IPS-20b (cell line): ENCODE measurements around the gene COL6A2.

Experiments
- H3K27ac ChIP-seq: one replicate; pipeline ENCODE4 v1.5.1; 2013; ENCODE audit warnings: low read length
- H3K27me3 ChIP-seq: 2 replicates; pipeline ENCODE4 v1.6.1; 2013; ENCODE audit warnings: mild to moderate bottlenecking, low read length, inconsistent platforms; ENCODE audit not compliant: insufficient read depth
- H3K36me3 ChIP-seq: 2 replicates; pipeline ENCODE4 v1.6.1; 2013; ENCODE audit warnings: low read depth, mild to moderate bottlenecking, inconsistent platforms, low read length, moderate library complexity; ENCODE audit not compliant: insufficient read depth
- H3K4me1 ChIP-seq: 2 replicates; pipeline ENCODE4 v1.6.1; 2013; ENCODE audit warnings: mild to moderate bottlenecking, control low read depth, inconsistent platforms, low read length, moderate library complexity; ENCODE audit not compliant: insufficient read depth
- H3K4me3 ChIP-seq: 2 replicates; pipeline ENCODE4 v1.5.1; 2013; ENCODE audit warnings: mild to moderate bottlenecking, low read length, inconsistent platforms
- H3K9ac ChIP-seq: 2 replicates; pipeline ENCODE4 v1.6.1; 2013; ENCODE audit warnings: low read depth, mild to moderate bottlenecking, inconsistent platforms, low read length, moderate library complexity
- H3K9me3 ChIP-seq: 2 replicates; pipeline ENCODE4 v1.6.1; 2013; ENCODE audit warnings: mild to moderate bottlenecking, low read depth, low read length, inconsistent platforms; ENCODE audit not compliant: insufficient read depth

The COL6A2 gene

DNA sequence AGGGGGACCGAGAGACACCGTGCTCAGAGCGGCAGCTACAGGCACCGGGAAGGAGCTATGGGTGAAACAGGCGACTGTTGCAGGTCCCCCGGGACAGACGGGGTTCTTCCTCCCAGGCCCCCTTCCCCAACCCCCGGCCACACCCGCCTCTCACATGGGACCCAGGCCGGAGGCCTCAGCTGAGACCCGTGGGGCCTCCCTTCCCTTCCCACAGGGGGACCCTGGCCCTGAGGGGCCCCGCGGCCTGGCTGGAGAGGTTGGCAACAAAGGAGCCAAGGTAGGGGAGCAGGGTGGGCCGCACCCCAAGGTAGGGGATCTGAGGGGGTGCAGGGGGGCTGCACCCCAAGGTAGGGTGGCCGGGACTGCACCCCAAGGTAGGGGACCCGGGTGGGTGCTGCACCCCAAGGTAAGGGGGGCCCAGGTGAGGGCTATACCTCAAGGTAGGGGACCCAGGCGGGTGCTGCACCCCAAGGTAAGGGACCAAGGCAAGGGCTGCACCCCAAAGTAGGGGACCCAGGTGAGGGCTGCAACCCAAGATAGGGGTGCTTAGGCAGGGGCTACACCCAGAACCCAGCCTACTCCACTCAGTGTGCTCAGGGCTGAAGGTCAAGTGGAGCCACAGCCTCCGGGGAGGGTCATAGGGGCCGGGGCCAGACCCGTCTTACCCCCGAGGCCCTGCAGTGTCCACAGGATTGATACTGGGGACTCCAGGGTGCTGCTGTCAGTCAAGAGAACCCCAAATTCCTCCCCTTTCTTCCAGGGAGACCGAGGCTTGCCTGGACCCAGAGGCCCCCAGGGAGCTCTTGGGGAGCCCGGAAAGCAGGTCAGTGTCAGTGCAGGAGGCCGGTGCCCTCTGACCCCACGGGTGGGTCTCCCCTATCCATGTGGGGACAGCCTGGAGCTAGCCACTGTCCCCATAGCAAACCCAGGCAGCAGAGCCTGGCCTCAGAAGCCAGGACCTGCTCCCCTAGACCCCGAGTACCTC lies 22.7 kb downstream of the COL6A2 start:
- Histone ChIP-seq H3K36me3 (peaks cover 4% of the 10 kb centered on the region; the same call in 1 of the 2 replicates), H3K9ac (no peak overlapping the region), H3K27me3 (no peaks in the 10 kb centered on the region), H3K4me1 (no peaks in the 10 kb centered on the region), H3K9me3 (no peaks in the 10 kb centered on the region), H3K4me3 (no peak overlapping the region), H3K27ac (no peak overlapping the region)

DNA sequence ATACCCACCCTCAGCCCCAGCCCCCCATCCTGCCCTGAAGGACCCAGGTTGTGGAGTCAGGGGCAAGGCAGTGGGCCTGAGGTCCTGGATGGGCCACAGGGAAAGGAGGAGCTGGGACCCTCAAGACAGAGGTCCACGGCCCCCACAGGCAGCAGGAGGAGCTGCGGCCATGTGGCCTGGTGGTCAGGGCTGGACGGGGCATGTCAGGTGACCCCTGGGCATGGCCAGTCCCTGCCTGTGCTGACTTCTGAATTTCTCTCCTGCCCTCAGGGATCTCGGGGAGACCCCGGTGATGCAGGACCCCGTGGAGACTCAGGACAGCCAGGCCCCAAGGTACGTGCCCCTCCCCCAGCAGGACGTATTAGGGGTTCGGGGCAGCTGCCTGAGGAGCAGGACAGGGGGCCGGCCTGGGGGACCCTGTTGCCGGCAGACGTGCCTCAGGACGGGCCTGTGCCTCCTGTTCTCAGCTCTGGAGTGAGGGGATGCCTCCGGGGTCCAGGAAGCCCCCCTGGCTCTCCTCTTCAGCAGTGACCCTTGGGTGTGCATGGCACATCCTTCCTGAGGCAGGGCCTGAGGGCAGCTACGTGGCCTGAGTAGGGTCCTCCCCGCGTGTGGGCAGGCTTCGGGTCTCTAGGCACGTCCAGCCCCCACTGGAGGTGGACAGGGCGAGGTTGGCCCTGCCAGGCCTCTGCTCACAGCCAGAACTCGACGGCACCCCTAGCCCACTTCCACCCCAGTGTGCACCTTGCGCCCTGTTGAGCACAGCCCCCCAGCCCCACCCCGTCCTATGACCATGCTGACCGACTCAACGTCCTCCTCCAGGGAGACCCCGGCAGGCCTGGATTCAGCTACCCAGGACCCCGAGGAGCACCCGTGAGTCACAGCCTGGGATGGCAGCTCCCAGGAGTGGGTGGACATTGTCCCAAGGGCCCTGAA lies 23.6 kb downstream of the COL6A2 start:
- Histone ChIP-seq H3K9ac (no peak overlapping the region), H3K27ac (no peak overlapping the region), H3K27me3 (no peaks in the 10 kb centered on the region), H3K4me3 (no peak overlapping the region), H3K9me3 (no peaks in the 10 kb centered on the region), H3K4me1 (no peaks in the 10 kb centered on the region), H3K36me3 (peaks cover 4% of the 10 kb centered on the region; the same call in 1 of the 2 replicates)

DNA sequence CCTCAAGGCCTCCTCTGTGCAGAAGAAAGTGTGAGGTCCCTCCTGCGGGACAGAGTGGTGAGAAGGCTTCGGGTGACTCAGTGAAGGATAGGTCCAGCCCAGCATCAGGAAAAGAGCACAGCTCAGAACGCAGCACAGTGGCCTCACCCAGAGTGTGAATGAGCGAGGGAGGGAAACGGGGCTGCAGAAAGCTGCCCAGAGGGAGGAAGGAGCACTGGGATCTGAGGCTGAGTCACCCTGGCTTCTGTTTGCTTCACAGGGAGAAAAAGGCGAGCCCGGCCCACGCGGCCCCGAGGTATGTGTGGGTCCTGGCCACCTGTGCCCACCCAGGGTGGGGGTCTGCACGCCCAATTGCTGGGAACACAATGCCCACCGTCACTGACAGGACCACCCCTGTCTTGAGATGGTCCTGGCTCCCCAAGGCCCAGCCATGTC lies 24.3 kb downstream of the COL6A2 start:
- H3K27ac ChIP-seq: no peak overlapping the region

DNA sequence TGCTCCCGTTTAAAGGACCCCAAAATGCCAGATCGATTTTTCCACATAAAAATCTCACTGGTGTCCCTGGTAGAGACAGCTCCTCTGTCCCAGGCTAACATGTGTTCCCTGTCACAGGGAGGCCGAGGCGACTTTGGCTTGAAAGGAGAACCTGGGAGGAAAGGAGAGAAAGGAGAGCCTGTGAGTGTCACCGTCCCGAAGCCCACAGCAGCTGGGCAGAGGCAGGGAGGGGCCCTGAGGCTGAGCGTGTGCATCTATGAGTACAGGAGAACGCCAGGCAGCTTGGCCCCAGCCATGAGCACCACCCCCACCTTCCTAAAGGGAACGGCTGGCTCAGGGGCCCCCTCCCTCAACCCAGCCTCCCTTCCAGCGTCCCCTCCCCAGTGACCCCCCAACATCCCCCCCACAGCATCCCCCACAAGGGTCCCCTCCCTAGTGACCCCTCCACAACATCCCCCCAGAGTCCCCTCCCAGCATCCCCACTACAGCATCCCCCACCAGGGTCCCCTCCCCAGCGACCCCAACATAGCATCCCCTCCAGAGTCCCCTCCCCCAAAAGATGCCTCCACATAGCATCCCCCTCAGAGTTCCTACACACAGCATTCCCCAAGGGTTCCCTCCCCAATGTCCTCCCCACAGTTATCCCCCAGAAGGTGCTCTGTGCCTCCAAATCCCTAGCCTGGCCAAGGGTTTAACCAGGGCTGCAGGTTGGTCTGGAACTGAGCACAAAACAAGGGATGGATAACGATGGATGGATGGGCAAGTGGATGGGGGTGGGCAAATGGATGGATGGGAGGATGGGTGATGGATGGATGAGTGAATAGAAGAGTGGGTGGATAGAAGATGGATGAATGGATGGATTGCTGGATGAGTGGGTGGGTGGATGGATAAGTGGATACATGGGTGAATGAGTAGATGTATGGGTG lies 25.1 kb downstream of the COL6A2 start:
- Histone ChIP-seq H3K27me3 (no peaks in the 10 kb centered on the region), H3K36me3 (peaks cover 4% of the 10 kb centered on the region; the same call in 1 of the 2 replicates), H3K4me3 (no peak overlapping the region), H3K27ac (no peak overlapping the region), H3K4me1 (no peaks in the 10 kb centered on the region), H3K9me3 (no peaks in the 10 kb centered on the region), H3K9ac (no peak overlapping the region)

More for the DNA sequence above, 24.3 kb downstream of the COL6A2 start:
- Histone ChIP-seq H3K36me3 (peaks cover 4% of the 10 kb centered on the region; the same call in 1 of the 2 replicates), H3K9me3 (no peaks in the 10 kb centered on the region), H3K27me3 (no peaks in the 10 kb centered on the region), H3K9ac (no peak overlapping the region), H3K4me1 (no peaks in the 10 kb centered on the region), H3K4me3 (no peak overlapping the region)

DNA sequence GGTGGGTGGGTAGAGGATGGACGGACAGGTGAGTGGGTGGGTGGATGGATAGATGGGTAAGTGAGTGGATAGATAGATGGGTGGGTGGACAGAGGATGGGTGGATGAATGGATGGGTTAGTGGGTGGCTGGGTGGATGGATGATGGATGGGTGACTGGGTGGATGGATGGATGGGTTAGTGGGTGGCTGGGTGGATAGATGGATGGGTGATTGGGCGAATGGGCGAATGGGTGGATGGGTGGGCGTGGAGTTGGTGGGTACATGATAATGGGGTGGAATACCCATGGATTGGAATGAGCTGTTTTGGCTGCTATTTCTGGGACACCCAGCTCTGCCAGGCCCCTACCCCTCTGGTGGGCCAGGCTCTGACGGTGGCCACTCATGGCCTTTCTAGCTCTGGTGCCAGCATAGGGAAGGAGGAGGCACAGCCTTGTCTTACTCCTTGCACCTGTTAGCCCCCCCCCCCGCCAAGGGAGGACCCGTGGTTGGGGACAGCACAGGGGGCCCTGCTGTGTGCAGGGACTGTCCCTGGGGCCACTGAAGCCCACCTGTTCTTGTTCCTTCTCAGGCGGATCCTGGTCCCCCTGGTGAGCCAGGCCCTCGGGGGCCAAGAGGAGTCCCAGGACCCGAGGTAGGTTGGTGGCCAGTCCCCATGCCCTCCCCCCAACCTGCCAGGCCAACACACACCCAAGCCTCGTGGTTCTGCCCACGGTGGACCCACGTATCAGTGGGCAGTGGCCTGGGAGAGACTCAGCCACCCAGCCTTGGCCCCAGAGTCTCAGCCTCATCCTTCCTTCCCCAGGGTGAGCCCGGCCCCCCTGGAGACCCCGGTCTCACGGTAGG lies 26.4 kb downstream of the COL6A2 start:
- no peak overlapping the region for H3K9ac ChIP-seq
- no peaks in the 10 kb centered on the region for H3K9me3 ChIP-seq
- no peaks in the 10 kb centered on the region for H3K27me3 ChIP-seq
- no peaks in the 10 kb centered on the region for H3K4me1 ChIP-seq
- no peaks in the 10 kb centered on the region for H3K36me3 ChIP-seq
- H3K27ac ChIP-seq: no peak overlapping the region
- no peak overlapping the region for H3K4me3 ChIP-seq

DNA sequence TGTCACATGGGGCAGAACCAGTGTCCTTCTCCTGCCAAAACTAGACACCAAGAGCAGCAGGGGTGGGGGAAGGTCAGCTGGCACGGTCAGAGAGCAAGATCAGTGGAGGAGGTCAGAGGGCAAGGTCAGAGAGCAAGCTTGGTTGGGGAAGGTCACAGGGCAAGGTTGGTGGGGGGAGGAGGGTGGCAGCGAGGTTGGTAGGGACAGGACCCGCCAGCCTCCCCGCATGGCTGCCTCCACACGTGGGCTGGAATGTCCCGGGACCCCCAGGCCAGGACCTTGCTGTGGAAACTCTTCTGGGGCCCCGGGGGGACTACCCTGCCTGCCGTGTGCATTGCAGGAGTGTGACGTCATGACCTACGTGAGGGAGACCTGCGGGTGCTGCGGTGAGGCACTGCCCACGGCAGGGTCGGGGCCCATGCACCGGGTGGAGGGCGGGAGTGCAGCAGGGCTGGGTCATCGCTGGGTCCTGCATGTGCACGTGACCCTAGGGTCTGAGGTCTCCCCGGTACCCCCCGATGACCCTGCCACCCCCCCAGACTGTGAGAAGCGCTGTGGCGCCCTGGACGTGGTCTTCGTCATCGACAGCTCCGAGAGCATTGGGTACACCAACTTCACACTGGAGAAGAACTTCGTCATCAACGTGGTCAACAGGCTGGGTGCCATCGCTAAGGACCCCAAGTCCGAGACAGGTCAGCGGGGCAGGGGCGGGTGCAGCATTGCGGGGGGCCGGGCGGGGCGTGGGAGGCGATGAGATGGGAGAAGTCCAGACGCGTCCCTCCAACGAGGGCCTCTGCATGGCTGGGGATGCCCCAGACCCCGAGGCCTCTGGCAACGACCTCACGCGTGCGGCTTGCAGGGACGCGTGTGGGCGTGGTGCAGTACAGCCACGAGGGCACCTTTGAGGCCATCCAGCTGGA lies 27.3 kb downstream of the COL6A2 start:
- Histone ChIP-seq H3K27me3 (no peaks in the 10 kb centered on the region), H3K4me3 (no peak overlapping the region), H3K9me3 (no peaks in the 10 kb centered on the region), H3K4me1 (no peaks in the 10 kb centered on the region), H3K36me3 (no peaks in the 10 kb centered on the region), H3K9ac (no peak overlapping the region), H3K27ac (no peak overlapping the region)

DNA sequence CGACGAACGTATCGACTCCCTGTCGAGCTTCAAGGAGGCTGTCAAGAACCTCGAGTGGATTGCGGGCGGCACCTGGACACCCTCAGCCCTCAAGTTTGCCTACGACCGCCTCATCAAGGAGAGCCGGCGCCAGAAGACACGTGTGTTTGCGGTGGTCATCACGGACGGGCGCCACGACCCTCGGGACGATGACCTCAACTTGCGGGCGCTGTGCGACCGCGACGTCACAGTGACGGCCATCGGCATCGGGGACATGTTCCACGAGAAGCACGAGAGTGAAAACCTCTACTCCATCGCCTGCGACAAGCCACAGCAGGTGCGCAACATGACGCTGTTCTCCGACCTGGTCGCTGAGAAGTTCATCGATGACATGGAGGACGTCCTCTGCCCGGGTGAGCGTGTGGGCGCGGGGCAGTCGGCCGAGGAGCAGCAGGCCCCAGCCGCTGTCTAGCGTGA lies 28.0 kb downstream of the COL6A2 start:
- no peaks in the 10 kb centered on the region for H3K36me3 ChIP-seq

DNA sequence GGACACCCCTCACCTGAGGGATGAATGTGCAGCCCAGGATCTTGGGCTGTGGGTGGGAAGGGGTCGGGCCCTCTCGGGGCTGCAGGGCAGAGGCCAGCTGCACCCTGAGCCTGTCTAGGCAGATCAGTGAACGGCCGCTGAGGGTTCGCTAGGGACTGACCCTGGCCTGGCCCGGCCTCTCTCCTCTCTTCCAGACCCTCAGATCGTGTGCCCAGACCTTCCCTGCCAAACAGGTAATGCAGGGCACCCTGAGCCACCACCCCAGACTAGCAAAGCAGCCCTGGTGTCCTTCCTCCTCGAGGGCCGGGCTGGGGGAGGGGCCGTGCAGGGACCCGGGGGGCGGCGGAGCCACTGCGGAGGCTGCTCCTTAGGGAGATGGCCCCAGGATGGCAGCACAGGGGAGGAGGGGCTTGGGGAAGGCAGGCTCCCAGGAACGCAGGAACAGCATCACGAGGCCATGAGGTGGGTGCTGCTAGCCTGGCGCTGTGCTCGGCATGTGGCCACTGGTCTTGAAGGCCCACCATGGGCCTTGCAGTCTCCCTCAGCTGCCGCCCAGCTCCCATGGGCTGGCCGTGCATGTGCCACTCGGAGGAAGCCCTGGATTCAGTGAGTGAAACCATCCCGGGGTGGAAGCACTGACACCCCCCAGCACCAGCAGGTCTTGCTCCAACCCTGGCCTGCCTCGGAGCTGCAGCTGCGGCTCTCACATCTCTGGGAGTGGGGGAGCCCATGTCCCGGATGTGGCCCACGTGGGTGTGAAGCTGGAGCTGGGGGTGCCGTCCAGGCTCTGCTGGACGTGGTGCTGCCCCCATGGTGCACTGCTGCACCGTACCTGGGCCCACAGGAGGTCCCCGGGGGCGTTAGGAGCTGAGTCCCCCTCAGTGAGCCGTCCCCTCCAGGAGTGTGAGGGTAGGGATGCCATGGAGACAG lies 28.7 kb downstream of the COL6A2 start:
- Histone ChIP-seq H3K9ac (no peak overlapping the region), H3K4me3 (no peak overlapping the region), H3K27me3 (no peaks in the 10 kb centered on the region), H3K9me3 (no peaks in the 10 kb centered on the region), H3K27ac (no peak overlapping the region), H3K36me3 (no peaks in the 10 kb centered on the region), H3K4me1 (no peaks in the 10 kb centered on the region)

More for the DNA sequence above, 28.0 kb downstream of the COL6A2 start:
- Histone ChIP-seq H3K9me3 (no peaks in the 10 kb centered on the region), H3K9ac (no peak overlapping the region), H3K4me1 (no peaks in the 10 kb centered on the region), H3K27ac (no peak overlapping the region), H3K4me3 (no peak overlapping the region), H3K27me3 (no peaks in the 10 kb centered on the region)
